Measurements from ENCODE around the gene ATG7. TPM values are rescaled to one million over a fixed set of nuclear protein-coding genes. Genes with fewer than 3 reads are reported as not detected.

The ATG7 gene
- total and polyA plus RNA-seq, 11 donors = 4.4 to 45.1 (median 14.4) TPM

DNA sequence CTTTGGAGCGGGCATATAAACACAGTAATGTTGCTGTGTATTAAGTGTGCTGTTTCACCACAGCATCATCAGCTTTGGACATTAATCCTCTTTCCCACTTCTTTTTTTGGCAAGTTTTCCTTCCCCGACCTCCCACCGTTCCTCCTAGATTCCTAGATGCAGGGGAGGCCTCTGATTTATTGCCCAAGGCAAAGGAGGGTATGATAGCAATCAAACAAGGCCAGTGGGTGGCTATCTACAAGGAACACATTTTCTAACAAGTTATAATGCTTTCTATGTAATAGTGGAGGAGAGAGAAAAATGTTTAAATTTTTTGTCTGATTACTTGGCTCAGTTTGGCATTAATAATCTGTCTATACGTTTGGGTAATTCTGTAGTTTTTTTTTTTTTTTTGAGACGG is 38.1 kb downstream of the ATG7 start:
- intact Hi-C loops (cut with DNase I) = no loop called here
- no peak for TF ChIP-seq POLR2A (IDR thresholded peaks at IDR 0.05)
- no peak for TF ChIP-seq CTCF (IDR thresholded peaks at IDR 0.05)
- H3K27ac ChIP-seq = no peak overlapping the region
- WGBS, 4 donors = 90 to 92% (median 91%) methylated on average over 5 of the region's 5 CpGs
- H3K27me3 ChIP-seq = no peaks in the 10 kb centered on the region
- peaks cover 0 to 32% (median 0%) of the 10 kb centered on the region in 12 donors for H3K4me1 ChIP-seq
- no peaks in the 10 kb centered on the region for H3K9me3 ChIP-seq
- ATAC-seq = no peak
- peaks cover 0 to 98% (median 92%) of the 10 kb centered on the region in 9 donors for H3K36me3 ChIP-seq
- no peak overlapping the region for H3K4me3 ChIP-seq
- DNase-seq = no peak

DNA sequence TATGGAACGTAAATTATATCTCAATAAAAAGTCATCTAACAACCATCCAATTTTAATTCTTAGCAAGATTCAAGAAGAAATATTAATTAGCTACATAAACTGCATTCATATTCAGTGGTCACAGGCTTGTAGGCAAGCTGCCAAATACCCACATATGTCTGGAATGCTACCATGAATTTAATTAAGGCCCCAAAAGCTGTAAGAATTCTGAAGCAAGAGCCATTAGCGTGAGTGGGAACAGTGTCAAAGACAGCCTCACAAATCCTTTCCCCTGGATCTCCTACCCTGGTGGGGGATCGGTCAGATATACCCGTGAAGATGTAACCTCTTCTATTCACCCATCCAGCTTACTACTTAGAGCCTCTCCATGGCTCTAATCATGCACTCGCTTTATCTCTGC is 40.0 kb downstream of the ATG7 start:
- Histone ChIP-seq H3K36me3 (peaks cover 0 to 100% (median 97%) of the 10 kb centered on the region in 9 donors), H3K27me3 (no peaks in the 10 kb centered on the region), H3K4me1 (peaks cover 0 to 13% (median 0%) of the 10 kb centered on the region in 12 donors), H3K4me3 (no peak overlapping the region), H3K9me3 (no peaks in the 10 kb centered on the region), H3K27ac (no peak overlapping the region)
- DNase-seq = no peak
- 77 to 88% (median 82%) methylated on average over 5 of the region's 5 CpGs for WGBS, 4 donors
- no peak for ATAC-seq
- TF ChIP-seq CTCF (IDR thresholded peaks at IDR 0.05) (no peak), POLR2A (IDR thresholded peaks at IDR 0.05) (no peak)
- intact Hi-C loops (cut with DNase I) = no loop called here

DNA sequence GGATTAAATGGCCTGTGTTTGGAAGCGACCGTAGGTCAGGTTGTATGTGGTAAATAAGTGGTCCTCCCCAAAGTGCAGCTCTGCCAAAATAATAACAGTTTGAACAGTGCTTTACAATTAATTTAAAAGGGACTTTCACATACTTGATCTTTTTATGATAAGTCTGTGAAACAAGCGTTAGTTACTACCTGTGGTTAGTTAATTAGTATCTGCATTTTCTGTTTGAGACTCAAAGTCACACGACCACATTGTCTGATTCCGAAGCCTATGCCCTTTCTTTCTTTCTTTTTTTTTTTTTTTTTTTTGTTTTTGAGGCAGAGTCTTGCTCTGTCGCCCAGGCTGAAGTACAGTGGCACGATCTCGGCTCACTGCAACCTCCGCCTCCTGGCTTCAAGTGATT is 45.1 kb downstream of the ATG7 start:
- intact Hi-C loops (cut with DNase I) = no loop called here
- H3K36me3 ChIP-seq = peaks cover 0 to 100% (median 97%) of the 10 kb centered on the region in 9 donors
- TF ChIP-seq POLR2A (IDR thresholded peaks at IDR 0.05) (no peak), CTCF (IDR thresholded peaks at IDR 0.05) (no peak)
- no peak overlapping the region for H3K4me3 ChIP-seq
- DNase-seq (no peak), ATAC-seq (no peak)
- 77 to 85% (median 80%) methylated on average over 9 of the region's 9 CpGs for WGBS, 4 donors
- no peaks in the 10 kb centered on the region for H3K4me1 ChIP-seq
- no peak overlapping the region for H3K27ac ChIP-seq
- H3K9me3 ChIP-seq = no peaks in the 10 kb centered on the region
- H3K27me3 ChIP-seq = no peaks in the 10 kb centered on the region

GRCh38 chr3:11322931-11323330 is 50.7 kb downstream of the ATG7 start:
- peaks cover 0 to 95% (median 86%) of the 10 kb centered on the region in 9 donors for H3K36me3 ChIP-seq
- intact Hi-C loops (cut with DNase I) = loop anchor here in 1 of 10 donors (10.0 kb wide), 1 partner anchor 248 kb away; no protein-coding TSS in a partner anchor

More at GRCh38 chr3:11322931-11323330, 50.7 kb downstream of the ATG7 start:
- Histone ChIP-seq H3K4me1 (peaks cover 0 to 5% (median 0%) of the 10 kb centered on the region in 12 donors), H3K4me3 (no peak overlapping the region), H3K9me3 (no peaks in the 10 kb centered on the region), H3K27me3 (no peaks in the 10 kb centered on the region), H3K27ac (no peak overlapping the region)
- DNase-seq (no peak), ATAC-seq (no peak)
- TF ChIP-seq CTCF (IDR thresholded peaks at IDR 0.05) (no peak), POLR2A (IDR thresholded peaks at IDR 0.05) (no peak)
- WGBS, 4 donors = 90 to 98% (median 94%) methylated on average over 2 of the region's 2 CpGs

All from heart left ventricle (tissue), 16 donors.